Colonic mucosa (tissue), 4 donors: ENCODE results near the gene MTARC2. TPM values are rescaled to one million over a fixed set of nuclear protein-coding genes. Genes with fewer than 3 reads are reported as not detected.

Experiments used
- DNase-seq: peaks from one replicate; pipeline ENCODE4 v3.0.0-alpha.2; 2020
- H3K27ac ChIP-seq: fragments of 200-600 bp; one replicate; pipeline ENCODE4 v1.8.0; 2021
- H3K27me3 ChIP-seq: fragments of 200-600 bp; one replicate; pipeline ENCODE4 v1.8.0; 2021
- H3K36me3 ChIP-seq: fragments of 200-600 bp; one replicate; pipeline ENCODE4 v1.8.0; 2021
- H3K4me1 ChIP-seq: fragments of 200-600 bp; one replicate; pipeline ENCODE4 v1.8.0; 2021; ENCODE audit warnings: mild to moderate bottlenecking
- H3K4me3 ChIP-seq: fragments of 200-600 bp; one replicate; pipeline ENCODE4 v1.8.0; 2021
- H3K9ac ChIP-seq, 2 donors: one replicate each; pipeline ENCODE4 v1.7.0; 2013; ENCODE audit warnings: control low read depth in 2 of 2, low read depth in 2 of 2, low read length in 2 of 2
- H3K9me3 ChIP-seq: fragments of 200-600 bp; one replicate; pipeline ENCODE4 v1.8.0; 2021
- intact Hi-C: fragments of 100-400 bp; cut with DNase I; formaldehyde crosslinking; loops from one replicate; pipeline ENCODE4 v1.14.1; 2022
- total RNA-seq, 2 donors: library from RNA; stranded (reverse); fragmentation: NEBNext Ultra II Directional in 1 of 2; extraction: Animal tissue kit (Norgen Biotek cat#: 25700) in 1 of 2; gene quantifications; one replicate each; pipeline ENCODE4 v1.2.1, GENCODE V29; 2021
- TF ChIP-seq, protein P1 (sequence below): fragments of 200-600 bp; IDR thresholded peaks from one replicate; pipeline ENCODE4 v1.8.0; 2022; ENCODE audit warnings: antibody characterized with exemption, mild to moderate bottlenecking
- donor health status: healthy.
- donor health status: DM: no; HTN: no; CAD: no.
- donor health status: DM: no; HTN: no; CAD: no.

Gene MTARC2
- total RNA-seq, 2 donors from 2014 or later: 28.1 to 32.3 TPM

DNA sequence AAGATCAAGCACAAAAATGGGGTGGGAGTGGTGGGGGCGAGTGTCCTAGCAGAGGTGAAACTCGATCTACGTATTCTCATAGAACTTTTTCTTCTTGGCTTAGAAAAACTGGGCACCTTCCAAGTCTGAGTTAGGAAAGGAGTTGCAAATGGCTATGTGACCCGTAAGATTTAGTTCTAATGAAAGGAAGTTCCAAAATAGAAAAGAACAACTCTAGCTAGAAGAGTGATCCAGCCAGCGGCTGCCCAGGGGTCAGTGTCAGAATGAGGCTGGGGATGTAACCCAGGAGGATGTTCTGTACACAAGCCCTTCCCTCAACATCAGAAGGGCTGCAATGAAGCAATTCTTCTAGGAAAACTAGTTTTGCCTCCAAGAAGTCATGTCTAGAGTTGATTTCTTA is 43.8 kb downstream of the MTARC2 start:
- TF ChIP-seq, protein P1, sequence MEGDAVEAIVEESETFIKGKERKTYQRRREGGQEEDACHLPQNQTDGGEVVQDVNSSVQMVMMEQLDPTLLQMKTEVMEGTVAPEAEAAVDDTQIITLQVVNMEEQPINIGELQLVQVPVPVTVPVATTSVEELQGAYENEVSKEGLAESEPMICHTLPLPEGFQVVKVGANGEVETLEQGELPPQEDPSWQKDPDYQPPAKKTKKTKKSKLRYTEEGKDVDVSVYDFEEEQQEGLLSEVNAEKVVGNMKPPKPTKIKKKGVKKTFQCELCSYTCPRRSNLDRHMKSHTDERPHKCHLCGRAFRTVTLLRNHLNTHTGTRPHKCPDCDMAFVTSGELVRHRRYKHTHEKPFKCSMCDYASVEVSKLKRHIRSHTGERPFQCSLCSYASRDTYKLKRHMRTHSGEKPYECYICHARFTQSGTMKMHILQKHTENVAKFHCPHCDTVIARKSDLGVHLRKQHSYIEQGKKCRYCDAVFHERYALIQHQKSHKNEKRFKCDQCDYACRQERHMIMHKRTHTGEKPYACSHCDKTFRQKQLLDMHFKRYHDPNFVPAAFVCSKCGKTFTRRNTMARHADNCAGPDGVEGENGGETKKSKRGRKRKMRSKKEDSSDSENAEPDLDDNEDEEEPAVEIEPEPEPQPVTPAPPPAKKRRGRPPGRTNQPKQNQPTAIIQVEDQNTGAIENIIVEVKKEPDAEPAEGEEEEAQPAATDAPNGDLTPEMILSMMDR: no peak
- Histone ChIP-seq H3K4me3 (no peak overlapping the region), H3K4me1 (no peaks in the 10 kb centered on the region), H3K27ac (no peak overlapping the region), H3K27me3 (no peaks in the 10 kb centered on the region), H3K9me3 (no peaks in the 10 kb centered on the region), H3K36me3 (no peaks in the 10 kb centered on the region), H3K9ac (no peak overlapping the region)
- intact Hi-C loops: no loop called here
- no peak for DNase-seq

DNA sequence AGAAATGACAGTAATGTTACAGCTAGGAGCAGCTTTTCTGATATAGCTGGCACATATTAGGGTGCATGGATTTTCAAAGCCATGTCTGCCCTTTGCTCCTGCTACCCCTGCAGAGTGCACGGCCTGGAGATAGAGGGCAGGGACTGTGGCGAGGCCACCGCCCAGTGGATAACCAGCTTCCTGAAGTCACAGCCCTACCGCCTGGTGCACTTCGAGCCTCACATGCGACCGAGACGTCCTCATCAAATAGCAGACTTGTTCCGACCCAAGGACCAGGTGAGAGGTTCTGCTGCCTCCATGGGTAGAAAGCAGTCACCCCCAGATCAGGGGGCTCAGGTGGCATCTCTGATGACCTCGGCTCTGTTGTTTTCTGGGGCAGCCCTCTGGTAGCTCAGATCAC is 48.4 kb downstream of the MTARC2 start:
- H3K36me3 ChIP-seq: no peaks in the 10 kb centered on the region
- H3K27ac ChIP-seq: no peak overlapping the region
- no peaks in the 10 kb centered on the region for H3K4me1 ChIP-seq
- H3K27me3 ChIP-seq: no peaks in the 10 kb centered on the region
- H3K4me3 ChIP-seq: no peak overlapping the region
- intact Hi-C loops: no loop called here
- no peaks in the 10 kb centered on the region for H3K9me3 ChIP-seq
- TF ChIP-seq, protein P1: no peak
- no peak overlapping the region for H3K9ac ChIP-seq
- no peak for DNase-seq

DNA sequence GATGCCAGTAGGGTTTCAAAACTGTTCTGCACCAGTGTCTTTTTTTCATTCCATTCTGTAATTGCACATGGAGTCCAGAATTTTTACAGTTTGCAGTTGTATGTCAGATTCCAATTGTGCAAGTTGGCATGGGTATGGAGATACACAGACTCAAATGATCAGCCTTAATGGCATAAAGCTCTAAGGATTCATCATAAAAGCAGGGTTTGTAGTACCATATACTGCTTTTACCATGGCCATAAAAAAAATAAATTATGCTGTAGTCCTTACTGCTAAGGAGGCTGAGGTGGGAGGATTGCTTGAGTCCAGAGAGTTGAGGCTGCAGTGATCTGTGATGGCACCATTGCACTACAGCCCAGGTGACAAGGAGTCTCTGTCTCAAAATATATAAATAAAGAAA is 48.9 kb downstream of the MTARC2 start:
- no peaks in the 10 kb centered on the region for H3K4me1 ChIP-seq
- no peaks in the 10 kb centered on the region for H3K9me3 ChIP-seq
- H3K27me3 ChIP-seq: no peaks in the 10 kb centered on the region
- H3K9ac ChIP-seq: no peak overlapping the region
- no peak overlapping the region for H3K27ac ChIP-seq
- intact Hi-C loops: no loop called here
- H3K4me3 ChIP-seq: no peak overlapping the region
- no peak for DNase-seq
- no peaks in the 10 kb centered on the region for H3K36me3 ChIP-seq
- TF ChIP-seq, protein P1: no peak

DNA sequence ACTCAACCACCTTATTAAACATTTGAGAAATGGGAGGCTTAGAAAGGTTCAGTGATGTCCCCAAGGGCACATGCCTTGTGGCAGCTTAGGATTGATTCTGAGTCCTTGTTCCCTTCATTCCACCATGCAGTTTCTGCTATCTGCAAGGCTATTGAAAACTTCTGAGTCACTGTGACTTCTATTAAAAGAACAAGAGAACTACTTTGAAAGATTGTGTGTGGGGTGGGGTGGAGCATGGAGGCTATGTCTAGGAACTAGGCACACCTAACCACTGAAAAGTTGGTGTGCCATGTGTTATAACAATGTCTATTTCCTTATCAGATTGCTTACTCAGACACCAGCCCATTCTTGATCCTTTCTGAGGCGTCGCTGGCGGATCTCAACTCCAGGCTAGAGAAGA is 49.4 kb downstream of the MTARC2 start:
- TF ChIP-seq, protein P1: no peak
- Histone ChIP-seq H3K9ac (no peak overlapping the region), H3K27me3 (no peaks in the 10 kb centered on the region), H3K27ac (no peak overlapping the region), H3K36me3 (no peaks in the 10 kb centered on the region), H3K9me3 (no peaks in the 10 kb centered on the region), H3K4me1 (no peaks in the 10 kb centered on the region), H3K4me3 (no peak overlapping the region)
- no peak for DNase-seq
- intact Hi-C loops: no loop called here

DNA sequence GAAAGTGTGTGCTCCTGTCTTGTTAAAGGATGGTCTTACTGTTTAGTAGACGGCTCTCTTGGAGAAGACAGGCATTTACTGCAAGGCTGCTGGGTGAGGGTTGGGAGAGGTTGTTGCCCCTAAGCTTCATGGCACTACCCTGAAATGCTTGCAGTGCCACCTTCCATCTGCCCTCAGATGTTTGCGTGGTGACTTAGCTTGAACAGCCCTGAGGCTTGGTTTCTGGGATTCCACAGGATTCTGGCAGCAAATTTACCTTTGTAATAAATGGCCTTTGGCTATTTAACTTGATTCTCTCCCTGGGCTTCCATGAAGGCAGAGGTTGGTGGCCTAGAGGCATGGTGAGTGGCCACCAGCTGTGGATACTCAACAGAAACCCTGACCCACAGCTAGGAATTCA is 50.2 kb downstream of the MTARC2 start:
- H3K9me3 ChIP-seq: no peaks in the 10 kb centered on the region
- no peak overlapping the region for H3K9ac ChIP-seq
- TF ChIP-seq, protein P1: no peak
- no peak overlapping the region for H3K4me3 ChIP-seq
- no peak for DNase-seq
- no peak overlapping the region for H3K27ac ChIP-seq
- no peaks in the 10 kb centered on the region for H3K36me3 ChIP-seq
- intact Hi-C loops: no loop called here
- H3K4me1 ChIP-seq: no peaks in the 10 kb centered on the region
- H3K27me3 ChIP-seq: no peaks in the 10 kb centered on the region

DNA sequence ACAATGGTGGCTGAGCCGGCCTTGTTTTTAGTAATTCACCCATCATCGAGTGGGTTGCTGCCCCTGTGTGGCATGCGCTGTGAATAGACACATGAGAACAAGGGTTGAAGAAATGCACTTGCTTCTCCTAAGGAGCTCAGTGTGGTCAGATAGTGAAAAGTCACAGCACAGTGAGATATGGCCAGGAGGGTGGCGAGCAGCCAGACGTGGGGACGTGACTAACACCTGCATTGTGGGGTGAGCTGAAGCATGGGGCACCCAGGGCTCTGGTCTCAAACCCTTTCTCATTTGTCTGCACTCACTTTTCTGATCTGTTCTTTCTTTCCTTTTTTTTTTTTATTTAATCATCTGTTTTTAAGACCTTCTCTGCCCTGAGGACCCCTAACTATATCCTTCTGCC is 52.1 kb downstream of the MTARC2 start:
- H3K27ac ChIP-seq: no peak overlapping the region
- intact Hi-C loops: no loop called here
- no peaks in the 10 kb centered on the region for H3K27me3 ChIP-seq
- H3K4me3 ChIP-seq: no peak overlapping the region
- no peaks in the 10 kb centered on the region for H3K9me3 ChIP-seq
- H3K36me3 ChIP-seq: no peaks in the 10 kb centered on the region
- H3K4me1 ChIP-seq: no peaks in the 10 kb centered on the region
- no peak for DNase-seq
- H3K9ac ChIP-seq: no peak overlapping the region
- TF ChIP-seq, protein P1: no peak
